Raji (cell line): ENCODE results near the gene PARD6B.

Source experiments
- POLR2A ChIP-seq: IDR thresholded peaks from 2 replicates; pipeline ENCODE4 v1.6.1; 2011; ENCODE audit warnings: low read depth, low read length, control low read depth; ENCODE audit not compliant: insufficient read depth

PARD6B gene

GRCh38 chr20:50731055-50731929 is at the start of gene PARD6B:
PARD6B (plus strand) TSS chr20:50731580; CDS start chr20:50731787, 207 bp downstream.
- TF ChIP-seq POLR2A = peak; percentile 76

GRCh38 chr20:50682065-50682464 is 49.3 kb upstream of the PARD6B start:
- no peak for TF ChIP-seq POLR2A

GRCh38 chr20:50682947-50683530 is 48.3 kb upstream of the PARD6B start:
- TF ChIP-seq POLR2A = no peak

- TF ChIP-seq POLR2A = no peak
Observed at GRCh38 chr20:50683570-50683969, 47.8 kb upstream of the PARD6B start.

- no peak for TF ChIP-seq POLR2A
Observed at GRCh38 chr20:50686821-50687220, 44.6 kb upstream of the PARD6B start.

- TF ChIP-seq POLR2A = no peak
Observed at GRCh38 chr20:50688256-50688975, 43.0 kb upstream of the PARD6B start.

- TF ChIP-seq POLR2A = no peak
Observed at GRCh38 chr20:50689864-50690649, 41.3 kb upstream of the PARD6B start.

GRCh38 chr20:50690650-50691572 is 40.5 kb upstream of the PARD6B start, which contains the start of gene RIPOR3:
RIPOR3 (minus strand) TSS chr20:50691542; CDS start chr20:50691128, 414 bp downstream.
- no peak for TF ChIP-seq POLR2A

GRCh38 chr20:50691573-50692551 is 39.5 kb upstream of the PARD6B start:
- TF ChIP-seq POLR2A = no peak

GRCh38 chr20:50692552-50692933 is 38.8 kb upstream of the PARD6B start:
- no peak for TF ChIP-seq POLR2A

GRCh38 chr20:50693001-50693400 is 38.4 kb upstream of the PARD6B start:
- no peak for TF ChIP-seq POLR2A

- no peak for TF ChIP-seq POLR2A
Observed at GRCh38 chr20:50694379-50695134, 36.8 kb upstream of the PARD6B start.
